PC-3 (cell line): ENCODE measurements around the gene WHAMM.

Source experiments
- CTCF ChIP-seq: fragments of 300-600 bp; sonication (generic); conservative IDR thresholded peaks from 2 replicates; pipeline ENCODE4 v1.5.1; 2017; ENCODE audit warnings: antibody characterized with exemption, low read depth, mild to moderate bottlenecking, low read length
- EZH2 ChIP-seq: fragments of 300-600 bp; sonication (generic); IDR thresholded peaks from one replicate; pipeline ENCODE4 v1.6.1; 2017; ENCODE audit warnings: antibody characterized with exemption, mild to moderate bottlenecking, low read length; ENCODE audit not compliant: unreplicated experiment

GRCh38 chr15:82788496-82788895 lies 20.9 kb upstream of the WHAMM start:
- TF ChIP-seq CTCF, result no peak
- TF ChIP-seq EZH2, result no peak
